OCI-LY3 (cell line): ENCODE measurements around the gene SPOCK1.

Experiments
- CTCF ChIP-seq: fragments of 200-600, 300-600 bp; sonication (generic); IDR thresholded peaks from 2 replicates; pipeline ENCODE4 v1.5.1; 2014; ENCODE audit warnings: antibody characterized with exemption, low read length, low read depth
- EZH2phosphoT487 ChIP-seq: fragments of 200-600 bp; shearing (Covaris generic); IDR thresholded peaks from 2 replicates; pipeline ENCODE4 v1.6.1; 2018; ENCODE audit warnings: antibody characterized with exemption, mixed run types, low read depth

- no peak for TF ChIP-seq CTCF
- TF ChIP-seq EZH2phosphoT487, result no peak
Observed at GRCh38 chr5:137372773-137373160, 126.4 kb downstream of the SPOCK1 start.
